Activated CD8-positive, alpha-beta T cell treated with anti-CD3 and anti-CD28 coated beads for 36 hours (primary cell): ENCODE data around the gene AGPAT3. TPM values are rescaled to one million over a fixed set of nuclear protein-coding genes. Genes with fewer than 3 reads are reported as not detected.

ENCODE experiments used
- ATAC-seq: fragments of 200-7000 bp; cut with Tn5 transposase; one replicate; pipeline ENCODE4 v1.10.0; 2021; ENCODE audit warnings: mild to moderate bottlenecking, moderate library complexity
- CTCF ChIA-PET: fragments of 350-600 bp; sonication (Branson Sonifier 250); formaldehyde crosslinking; loops from one replicate; lab custom pipeline; 2021; ENCODE audit warnings: antibody characterized with exemption; lab: Charles Lee
- POLR2A ChIA-PET: fragments of 350-600 bp; sonication (Branson Sonifier 250); formaldehyde crosslinking; loops from one replicate; lab custom pipeline; 2021; ENCODE audit warnings: antibody characterized with exemption; lab: Charles Lee
- DNase-seq: peaks from one replicate; pipeline ENCODE4 v3.0.0-alpha.2; 2020
- H3K27ac Mint-ChIP-seq: one replicate; pipeline ENCODE4 v1.8.0; 2021; ENCODE audit warnings: mild to moderate bottlenecking, mixed read lengths
- H3K27me3 Mint-ChIP-seq: one replicate; pipeline ENCODE4 v1.8.0; 2021; ENCODE audit warnings: mixed read lengths
- H3K36me3 Mint-ChIP-seq: one replicate; pipeline ENCODE4 v1.8.0; 2021; ENCODE audit warnings: low read depth, mixed read lengths
- H3K4me1 Mint-ChIP-seq: one replicate; pipeline ENCODE4 v1.8.0; 2021; ENCODE audit warnings: low read depth, mixed read lengths
- H3K4me3 Mint-ChIP-seq: one replicate; pipeline ENCODE4 v1.8.0; 2021; ENCODE audit warnings: mild to moderate bottlenecking, moderate library complexity, mixed read lengths
- H3K9me3 Mint-ChIP-seq: one replicate; pipeline ENCODE4 v1.8.0; 2021; ENCODE audit warnings: mixed read lengths
- intact Hi-C: fragments of 100-400 bp; cut with micrococcal nuclease; formaldehyde crosslinking; loops from one replicate; pipeline ENCODE4 v1.10.0; 2022
- total RNA-seq, 2 experiments: library from RNA; stranded (reverse); gene quantifications; one replicate each; pipeline ENCODE4 v1.2.3, GENCODE V29; 2021
- TF ChIP-seq, protein P1 (sequence below): fragments of 200-600 bp; IDR thresholded peaks from one replicate; pipeline ENCODE4 v1.8.0; 2022; ENCODE audit warnings: antibody characterized with exemption, mild to moderate bottlenecking

Gene AGPAT3
- total RNA-seq, 2 experiments from 2014 or later: 59.3 to 62.2 TPM

DNA sequence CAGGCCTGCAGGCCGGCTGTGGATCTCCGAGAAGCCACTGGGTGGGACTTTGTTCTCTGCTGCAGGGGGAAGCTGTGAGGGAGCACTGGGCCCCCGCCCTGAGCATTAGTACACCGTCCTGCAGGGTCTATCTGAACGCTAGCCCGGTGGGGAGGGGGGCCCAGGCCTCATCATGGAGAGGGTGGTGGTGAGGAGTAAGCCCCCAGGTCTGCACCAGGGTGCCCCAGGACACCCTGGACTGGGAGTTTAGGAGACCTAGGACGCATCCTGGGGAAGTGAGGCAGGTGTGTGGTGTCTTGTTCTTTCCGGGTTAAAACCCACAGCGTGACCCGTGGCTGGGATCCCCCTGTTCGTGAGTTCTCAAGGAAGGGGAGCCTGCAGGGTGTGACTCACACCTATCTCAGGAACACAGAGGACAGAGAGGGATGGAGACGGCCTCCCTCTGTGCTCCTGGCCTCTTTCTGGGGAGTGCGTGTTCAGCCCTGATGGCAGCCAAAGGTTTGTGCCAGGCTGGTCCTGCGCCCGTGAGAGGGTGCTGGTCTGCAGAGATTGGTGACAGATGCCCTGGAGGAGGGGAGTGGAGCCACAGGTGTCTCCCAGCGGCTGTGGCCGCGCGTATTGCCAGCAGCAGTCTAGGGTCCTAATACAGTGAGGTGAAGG lies 44.8 kb downstream of the AGPAT3 start:
- ATAC-seq: no peak
- DNase-seq: no peak
- Mint-ChIP-seq H3K4me1 (peaks cover 14% of the 10 kb centered on the region), H3K27me3 (no peaks in the 10 kb centered on the region), H3K27ac (no peak overlapping the region), H3K9me3 (peaks cover 9% of the 10 kb centered on the region), H3K4me3 (no peak overlapping the region), H3K36me3 (peaks cover 21% of the 10 kb centered on the region)
- intact Hi-C loops: loop anchor here (10.0 kb wide), 1 partner anchor 45 kb away; the partner anchor contains the start of gene AGPAT3
- POLR2A ChIA-PET: no interaction called here
- TF ChIP-seq, protein P1, sequence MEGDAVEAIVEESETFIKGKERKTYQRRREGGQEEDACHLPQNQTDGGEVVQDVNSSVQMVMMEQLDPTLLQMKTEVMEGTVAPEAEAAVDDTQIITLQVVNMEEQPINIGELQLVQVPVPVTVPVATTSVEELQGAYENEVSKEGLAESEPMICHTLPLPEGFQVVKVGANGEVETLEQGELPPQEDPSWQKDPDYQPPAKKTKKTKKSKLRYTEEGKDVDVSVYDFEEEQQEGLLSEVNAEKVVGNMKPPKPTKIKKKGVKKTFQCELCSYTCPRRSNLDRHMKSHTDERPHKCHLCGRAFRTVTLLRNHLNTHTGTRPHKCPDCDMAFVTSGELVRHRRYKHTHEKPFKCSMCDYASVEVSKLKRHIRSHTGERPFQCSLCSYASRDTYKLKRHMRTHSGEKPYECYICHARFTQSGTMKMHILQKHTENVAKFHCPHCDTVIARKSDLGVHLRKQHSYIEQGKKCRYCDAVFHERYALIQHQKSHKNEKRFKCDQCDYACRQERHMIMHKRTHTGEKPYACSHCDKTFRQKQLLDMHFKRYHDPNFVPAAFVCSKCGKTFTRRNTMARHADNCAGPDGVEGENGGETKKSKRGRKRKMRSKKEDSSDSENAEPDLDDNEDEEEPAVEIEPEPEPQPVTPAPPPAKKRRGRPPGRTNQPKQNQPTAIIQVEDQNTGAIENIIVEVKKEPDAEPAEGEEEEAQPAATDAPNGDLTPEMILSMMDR: no peak
- CTCF ChIA-PET: no interaction called here

DNA sequence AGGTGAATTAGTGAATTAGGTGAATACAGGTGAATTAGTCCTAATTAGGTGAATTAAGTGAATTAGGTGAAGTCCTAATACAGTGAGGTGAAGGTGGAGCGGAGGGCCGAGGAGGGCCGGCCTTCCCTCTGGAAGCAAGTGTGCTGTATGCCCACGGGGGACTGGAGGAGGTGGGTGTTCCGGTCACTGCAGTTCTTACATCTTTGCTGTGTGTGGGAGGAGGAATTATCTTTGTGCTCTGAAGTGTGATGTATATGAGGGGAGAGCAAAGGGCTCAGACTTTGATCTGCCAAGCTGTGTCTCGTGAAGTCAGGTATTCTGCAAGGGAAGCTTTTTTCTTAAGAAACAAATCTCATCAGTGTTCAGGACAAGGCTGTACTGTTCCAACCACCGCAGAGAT lies 45.4 kb downstream of the AGPAT3 start:
- Mint-ChIP-seq H3K4me1 (peaks cover 14% of the 10 kb centered on the region), H3K27me3 (no peaks in the 10 kb centered on the region), H3K9me3 (peaks cover 9% of the 10 kb centered on the region), H3K36me3 (peaks cover 21% of the 10 kb centered on the region), H3K27ac (no peak overlapping the region), H3K4me3 (no peak overlapping the region)
- ChIA-PET CTCF (no interaction called here), POLR2A (no interaction called here)
- DNase-seq (no peak), ATAC-seq (no peak)
- TF ChIP-seq, protein P1: no peak
- intact Hi-C loops: loop anchor here (10.0 kb wide), 1 partner anchor 46 kb away; the partner anchor contains the start of gene AGPAT3

DNA sequence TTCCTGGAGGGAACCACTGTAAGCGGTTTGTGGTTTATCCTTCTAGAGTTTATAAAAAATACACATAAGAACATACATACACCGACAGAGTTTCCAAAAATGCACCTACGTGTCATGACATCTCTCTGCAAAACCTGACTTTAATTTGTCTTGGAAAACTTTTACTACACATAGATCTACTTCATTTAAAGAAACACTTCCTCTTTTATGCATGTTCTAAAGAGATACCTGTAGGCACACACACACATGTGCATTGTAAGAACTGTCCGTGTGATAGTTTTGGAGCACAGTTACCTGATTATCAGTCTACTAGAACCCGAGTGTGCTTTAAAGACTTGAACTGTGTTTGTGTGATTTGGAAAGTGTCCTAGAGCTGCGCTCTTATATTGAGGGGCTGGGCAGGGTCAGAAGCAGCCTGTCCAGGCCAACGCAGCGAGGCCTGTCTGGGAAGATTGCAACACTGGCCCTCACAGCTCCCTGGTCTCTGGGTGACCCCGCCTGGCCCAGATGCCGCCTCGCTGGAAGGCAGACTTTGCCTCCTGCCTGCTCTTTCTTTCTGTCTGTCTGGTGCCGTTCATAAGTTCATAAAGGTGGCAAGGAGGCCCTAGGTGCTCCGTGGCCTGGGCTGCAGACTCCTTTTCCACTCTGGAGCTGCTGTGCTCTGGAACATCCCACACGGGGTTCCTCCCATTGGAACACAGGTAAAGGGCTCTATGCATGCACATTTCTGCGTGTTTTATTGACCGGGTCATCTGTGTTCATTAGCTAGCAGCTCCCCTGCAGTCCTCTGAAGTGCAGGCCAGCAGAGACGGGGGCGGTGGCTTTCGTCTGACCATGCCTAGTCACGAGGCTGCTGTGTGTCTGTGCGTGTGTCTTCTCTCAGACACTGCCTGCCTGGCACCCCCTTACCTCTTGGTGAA lies 46.3 kb downstream of the AGPAT3 start:
- ChIA-PET POLR2A (interaction anchor here (1.3 kb wide), 1 partner anchor 17 kb away, joined by 3 read pairs; no protein-coding TSS in a partner anchor), CTCF (interaction anchor here (1.0 to 1.3 kb wide), 2 partner anchors 18 to 28 kb away, joined by 3 read pairs; no protein-coding TSS in a partner anchor)
- DNase-seq: no peak
- Mint-ChIP-seq H3K36me3 (peaks cover 21% of the 10 kb centered on the region), H3K9me3 (peaks cover 9% of the 10 kb centered on the region), H3K27ac (no peak overlapping the region), H3K4me3 (no peak overlapping the region), H3K4me1 (peaks cover 18% of the 10 kb centered on the region), H3K27me3 (no peaks in the 10 kb centered on the region)
- no peak for ATAC-seq
- intact Hi-C loops: loop anchor here (10.0 kb wide), 1 partner anchor 46 kb away; the partner anchor contains the start of gene AGPAT3
- TF ChIP-seq, protein P1: no peak

DNA sequence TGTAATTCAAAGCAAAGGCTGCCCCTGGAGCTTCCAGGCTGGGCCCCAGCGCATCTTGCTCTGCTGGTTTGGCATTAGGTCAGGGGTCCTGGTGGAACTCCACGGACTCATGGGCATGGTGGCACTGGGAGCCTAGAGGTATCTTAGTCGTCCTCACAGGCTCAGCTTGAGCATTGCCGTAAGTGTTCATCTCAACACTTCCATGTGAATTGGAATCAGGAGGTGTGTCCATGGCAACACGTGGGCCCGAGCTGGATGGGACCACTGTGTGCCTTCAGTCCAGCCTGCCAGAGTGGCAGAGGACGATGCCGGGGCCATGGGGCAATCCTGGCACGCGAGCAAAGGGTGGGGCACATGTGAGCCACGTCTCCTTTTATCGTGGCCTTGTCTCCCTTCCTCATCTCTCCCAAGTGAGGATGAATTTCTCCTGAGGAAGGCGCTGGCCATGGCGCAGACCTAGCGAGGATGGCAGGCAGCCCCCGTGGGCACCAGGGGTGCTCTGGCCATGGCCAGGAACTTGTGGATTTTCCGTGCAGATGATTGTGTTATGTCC lies 47.0 kb downstream of the AGPAT3 start:
- H3K4me3 Mint-ChIP-seq: no peak overlapping the region

More for the DNA sequence above, 47.0 kb downstream of the AGPAT3 start:
- no peak for DNase-seq
- ChIA-PET POLR2A (interaction anchor here (1.3 kb wide), 1 partner anchor 18 kb away, joined by 3 read pairs; no protein-coding TSS in a partner anchor), CTCF (interaction anchor here (1.0 to 1.3 kb wide), 2 partner anchors 19 to 27 kb away, joined by 3 read pairs; no protein-coding TSS in a partner anchor)
- Mint-ChIP-seq H3K27me3 (no peaks in the 10 kb centered on the region), H3K36me3 (peaks cover 16% of the 10 kb centered on the region), H3K27ac (no peak overlapping the region), H3K9me3 (peaks cover 9% of the 10 kb centered on the region), H3K4me1 (peaks cover 22% of the 10 kb centered on the region)
- intact Hi-C loops: loop anchor here (10.0 kb wide), 1 partner anchor 47 kb away; the partner anchor contains the start of gene AGPAT3
- TF ChIP-seq, protein P1: no peak
- no peak for ATAC-seq
